PC-3 (cell line): Measurements from ENCODE around the gene KANSL1L. TPM values are rescaled to one million over a fixed set of nuclear protein-coding genes. Genes with fewer than 3 reads are reported as not detected.

Experiments
- ATAC-seq: fragments of 200-7000 bp; cut with Tn5 transposase; 2 replicates; pipeline ENCODE4 v1.9.1; 2020; ENCODE audit warnings: mild to moderate bottlenecking, moderate library complexity
- BruUV-seq: library from RNA; stranded (reverse); fragments of 400-500 nt; replicated peaks from 2 replicates; lab custom pipeline; 2021; lab: Mats Ljungman, UMichigan
- CTCF ChIA-PET: fragments of 300-600 bp; sonication (Branson Sonifier 250); formaldehyde crosslinking; loops from one replicate; lab custom pipeline; 2022; ENCODE audit warnings: antibody characterized with exemption; lab: Charles Lee
- POLR2A ChIA-PET: fragments of 300-600 bp; sonication (Branson Sonifier 250); formaldehyde crosslinking; loops from one replicate; lab custom pipeline; 2022; ENCODE audit warnings: antibody characterized with exemption; ENCODE audit not compliant: unreplicated experiment; lab: Charles Lee
- DNase-seq: peaks from one replicate; pipeline ENCODE4 v3.0.0-alpha.2; 2015
- H2AFZ ChIP-seq: fragments of 300-600 bp; sonication (generic); 2 replicates; pipeline ENCODE4 v1.6.0; 2016; ENCODE audit warnings: antibody characterized with exemption, low read length
- H3F3A ChIP-seq: fragments of 300-600 bp; sonication (generic); one replicate; pipeline ENCODE4 v1.6.0; 2017; ENCODE audit warnings: antibody characterized with exemption, low read length, control low read depth, mild to moderate bottlenecking; ENCODE audit not compliant: unreplicated experiment
- H3K27ac ChIP-seq: fragments of 300-600 bp; sonication (generic); 2 replicates; pipeline ENCODE4 v1.5.1; 2016; ENCODE audit warnings: mild to moderate bottlenecking, low read length
- H3K27me3 ChIP-seq: fragments of 300-600 bp; sonication (generic); 2 replicates; pipeline ENCODE4 v1.6.1; 2016; ENCODE audit warnings: low read length, mixed read lengths
- H3K36me3 ChIP-seq: fragments of 300-600 bp; sonication (generic); 2 replicates; pipeline ENCODE4 v1.6.1; 2016; ENCODE audit warnings: low read depth, mixed run types, low read length, mixed read lengths
- H3K4me1 ChIP-seq: fragments of 300-600 bp; sonication (generic); 2 replicates; pipeline ENCODE4 v1.5.1; 2016; ENCODE audit warnings: low read length; ENCODE audit not compliant: insufficient read depth
- H3K4me2 ChIP-seq: fragments of 300-600 bp; sonication (generic); 2 replicates; pipeline ENCODE4 v1.6.0; 2016; ENCODE audit warnings: low read length
- H3K4me3 ChIP-seq: fragments of 300-600 bp; sonication (generic); 2 replicates; pipeline ENCODE4 v1.5.1; 2016; ENCODE audit warnings: mild to moderate bottlenecking, low read length, mixed read lengths
- H3K79me2 ChIP-seq: fragments of 300-600 bp; sonication (generic); 2 replicates; pipeline ENCODE4 v1.6.1; 2017; ENCODE audit warnings: low read length, mixed read lengths
- H3K9ac ChIP-seq: fragments of 300-600 bp; sonication (generic); 2 replicates; pipeline ENCODE4 v1.6.0; 2016; ENCODE audit warnings: mild to moderate bottlenecking, low read length
- H3K9me2 ChIP-seq: fragments of 300-600 bp; sonication (generic); replicated peaks from 2 replicates; pipeline ENCODE4 v1.6.1; 2016; ENCODE audit warnings: mixed run types, low read length, mixed read lengths
- H3K9me3 ChIP-seq: fragments of 300-600 bp; sonication (generic); 2 replicates; pipeline ENCODE4 v1.6.1; 2016; ENCODE audit warnings: low read length, mixed read lengths
- H4K20me1 ChIP-seq: fragments of 300-600 bp; sonication (generic); 2 replicates; pipeline ENCODE4 v1.6.1; 2016; ENCODE audit warnings: low read length, mixed read lengths
- EZH2 ChIP-seq: fragments of 300-600 bp; sonication (generic); IDR thresholded peaks from one replicate; pipeline ENCODE4 v1.6.1; 2017; ENCODE audit warnings: antibody characterized with exemption, mild to moderate bottlenecking, low read length; ENCODE audit not compliant: unreplicated experiment
- EZH2phosphoT487 ChIP-seq: fragments of 300-600 bp; sonication (generic); IDR thresholded peaks from 2 replicates; pipeline ENCODE4 v1.6.1; 2018; ENCODE audit warnings: mild to moderate bottlenecking, antibody characterized with exemption, low read length, borderline replicate concordance
- intact Hi-C: fragments of 100-400 bp; cut with micrococcal nuclease; formaldehyde crosslinking; loops from 2 replicates; pipeline ENCODE4 v1.9.0; 2023
- total RNA-seq: library from RNA; depleted of rRNA; stranded (reverse); fragments of >200 nt; gene quantifications from 2 replicates; pipeline ENCODE4 v1.2.3, GENCODE V29; 2014
- TF ChIP-seq, protein P1 (sequence below): fragments of 300-600 bp; sonication (generic); conservative IDR thresholded peaks from 2 replicates; pipeline ENCODE4 v1.5.1; 2017; ENCODE audit warnings: antibody characterized with exemption, low read depth, mild to moderate bottlenecking, low read length

Gene KANSL1L
- total RNA-seq, 1 experiment from 2014 or later: 2.3 TPM

GRCh38 chr2:210035679-210036078 lies 135.5 kb downstream of the KANSL1L start:
- H3K27me3 ChIP-seq: no peaks in the 10 kb centered on the region
- H3K4me1 ChIP-seq: no peaks in the 10 kb centered on the region
- H3K4me3 ChIP-seq: no peak overlapping the region
- no peak overlapping the region for H3K4me2 ChIP-seq
- no peaks in the 10 kb centered on the region for H3K79me2 ChIP-seq
- BruUV-seq: no TSS peak
- H3F3A ChIP-seq: no peaks in the 10 kb centered on the region
- intact Hi-C loops: no loop called here
- ATAC-seq: peak; percentile 48
- TF ChIP-seq EZH2phosphoT487 (no peak), EZH2 (no peak)
- TF ChIP-seq, protein P1, sequence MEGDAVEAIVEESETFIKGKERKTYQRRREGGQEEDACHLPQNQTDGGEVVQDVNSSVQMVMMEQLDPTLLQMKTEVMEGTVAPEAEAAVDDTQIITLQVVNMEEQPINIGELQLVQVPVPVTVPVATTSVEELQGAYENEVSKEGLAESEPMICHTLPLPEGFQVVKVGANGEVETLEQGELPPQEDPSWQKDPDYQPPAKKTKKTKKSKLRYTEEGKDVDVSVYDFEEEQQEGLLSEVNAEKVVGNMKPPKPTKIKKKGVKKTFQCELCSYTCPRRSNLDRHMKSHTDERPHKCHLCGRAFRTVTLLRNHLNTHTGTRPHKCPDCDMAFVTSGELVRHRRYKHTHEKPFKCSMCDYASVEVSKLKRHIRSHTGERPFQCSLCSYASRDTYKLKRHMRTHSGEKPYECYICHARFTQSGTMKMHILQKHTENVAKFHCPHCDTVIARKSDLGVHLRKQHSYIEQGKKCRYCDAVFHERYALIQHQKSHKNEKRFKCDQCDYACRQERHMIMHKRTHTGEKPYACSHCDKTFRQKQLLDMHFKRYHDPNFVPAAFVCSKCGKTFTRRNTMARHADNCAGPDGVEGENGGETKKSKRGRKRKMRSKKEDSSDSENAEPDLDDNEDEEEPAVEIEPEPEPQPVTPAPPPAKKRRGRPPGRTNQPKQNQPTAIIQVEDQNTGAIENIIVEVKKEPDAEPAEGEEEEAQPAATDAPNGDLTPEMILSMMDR: no peak
- no peak overlapping the region for H3K9ac ChIP-seq
- peak; percentile 33 for DNase-seq
- H4K20me1 ChIP-seq: no peaks in the 10 kb centered on the region
- no peak overlapping the region for H3K27ac ChIP-seq
- H3K36me3 ChIP-seq: no peaks in the 10 kb centered on the region
- no peak overlapping the region for H2AFZ ChIP-seq
- CTCF ChIA-PET: no interaction called here
- H3K9me2 ChIP-seq: no peaks in the 10 kb centered on the region
- H3K9me3 ChIP-seq: no peaks in the 10 kb centered on the region
- POLR2A ChIA-PET: no interaction called here

DNA sequence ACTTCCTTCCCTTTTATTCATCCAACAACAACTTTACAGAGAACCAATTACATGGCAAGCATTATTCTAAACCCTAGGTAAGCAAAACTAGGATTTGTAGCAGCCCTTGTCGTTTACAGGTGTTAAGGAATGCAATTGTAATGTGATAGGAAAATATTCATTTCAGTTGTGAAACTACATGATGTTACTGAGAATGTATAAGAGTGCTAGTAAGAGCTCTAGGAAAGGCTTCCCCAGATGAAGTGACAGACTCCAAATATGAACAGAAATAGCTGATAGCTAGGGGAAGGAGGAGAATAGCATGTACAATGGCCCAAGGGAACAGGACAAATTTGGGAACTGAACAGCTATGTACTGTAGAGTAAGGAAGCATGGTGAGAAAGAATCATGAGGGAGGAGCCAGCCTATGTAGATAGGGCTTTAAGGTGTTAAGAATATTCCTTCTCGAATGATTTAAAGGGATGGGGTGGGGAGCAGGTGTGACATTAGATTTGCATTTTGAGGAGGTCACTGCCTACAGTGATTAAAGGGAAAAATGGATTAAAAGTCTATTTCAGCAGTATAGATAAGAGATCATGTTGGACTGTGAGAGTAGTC lies 137.0 kb downstream of the KANSL1L start:
- Histone ChIP-seq H3K9ac (no peak overlapping the region), H3K4me2 (no peak overlapping the region), H3K9me3 (no peaks in the 10 kb centered on the region), H3K27me3 (no peaks in the 10 kb centered on the region), H4K20me1 (no peaks in the 10 kb centered on the region), H3K36me3 (no peaks in the 10 kb centered on the region), H3F3A (no peaks in the 10 kb centered on the region), H3K27ac (no peak overlapping the region), H3K4me3 (no peak overlapping the region), H3K79me2 (no peaks in the 10 kb centered on the region), H3K9me2 (no peaks in the 10 kb centered on the region), H3K4me1 (no peaks in the 10 kb centered on the region), H2AFZ (no peak overlapping the region)
- intact Hi-C loops: no loop called here
- ChIA-PET POLR2A (no interaction called here), CTCF (no interaction called here)
- BruUV-seq: no TSS peak
- ATAC-seq (no peak), DNase-seq (no peak)
- TF ChIP-seq EZH2phosphoT487: no peak
- TF ChIP-seq, protein P1: no peak
- TF ChIP-seq EZH2: no peak

GRCh38 chr2:210028178-210028577 lies 143.0 kb downstream of the KANSL1L start:
- ChIA-PET CTCF (no interaction called here), POLR2A (no interaction called here)
- intact Hi-C loops: no loop called here
- Histone ChIP-seq H3K27me3 (no peaks in the 10 kb centered on the region), H3K9me2 (no peaks in the 10 kb centered on the region), H4K20me1 (no peaks in the 10 kb centered on the region), H3K9me3 (no peaks in the 10 kb centered on the region), H3F3A (no peaks in the 10 kb centered on the region), H3K4me1 (no peaks in the 10 kb centered on the region), H3K79me2 (no peaks in the 10 kb centered on the region), H3K36me3 (peaks cover 8% of the 10 kb centered on the region), H3K9ac (no peak overlapping the region), H3K4me2 (no peak overlapping the region), H3K4me3 (no peak overlapping the region), H3K27ac (no peak overlapping the region), H2AFZ (no peak overlapping the region)
- ATAC-seq (no peak), DNase-seq (no peak)
- BruUV-seq: no TSS peak
- no peak for TF ChIP-seq EZH2
- no peak for TF ChIP-seq EZH2phosphoT487
- TF ChIP-seq, protein P1: no peak
